ENCODE results near the gene DCDC2C.

The DCDC2C gene

DNA sequence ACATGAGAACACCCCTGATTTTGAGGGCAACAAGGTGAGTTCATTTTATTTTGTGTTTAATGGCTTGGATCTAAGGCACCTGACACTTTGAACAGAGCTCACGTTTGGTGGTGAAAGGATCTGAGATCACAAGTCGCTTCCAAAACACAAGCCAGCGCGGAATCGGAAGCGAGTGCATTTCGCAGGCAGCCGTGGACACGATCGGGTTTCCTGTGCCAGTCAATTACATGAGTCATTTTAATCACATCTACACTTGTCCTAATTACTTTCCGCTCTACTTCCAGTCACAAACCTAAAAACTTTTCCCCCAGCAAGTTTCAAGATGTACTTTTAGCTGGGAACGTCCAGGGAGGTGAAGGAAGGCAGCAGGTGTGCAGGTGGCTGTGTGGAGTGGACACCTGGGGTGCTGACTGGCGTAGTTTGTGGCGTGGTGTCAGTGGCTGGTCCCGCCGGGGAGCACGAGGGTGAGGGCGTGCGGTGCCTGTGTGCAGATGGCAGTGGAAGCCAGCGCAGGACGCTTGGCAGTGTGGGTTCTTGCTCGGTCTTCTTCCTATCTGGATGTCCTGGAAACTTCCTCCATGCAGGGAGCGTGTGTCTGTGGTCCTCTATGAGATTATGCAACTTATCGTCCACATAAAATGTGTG is 75.6 kb downstream of the DCDC2C start:
- Histone ChIP-seq H3K9me3 (ENCODE audit: insufficient read depth, low read length, severe bottlenecking) (peaks cover 19% of the 10 kb centered on the region), H3K27ac (ENCODE audit: low read length) (no peak overlapping the region), H3K4me3 (ENCODE audit: low read depth in 1 of 2, low read length in 2 of 2) (no peak overlapping the region), H3K4me1 (ENCODE audit: insufficient read depth, low read length) (peaks cover 4% of the 10 kb centered on the region; the same call in 1 of the 2 replicates), H2AFZ (ENCODE audit: low read depth, low read length) (no peak overlapping the region), H4K20me1 (ENCODE audit: insufficient read depth, low read length) (no peaks in the 10 kb centered on the region), H3K4me2 (ENCODE audit: insufficient read depth, low read length) (no peak overlapping the region), H3K27me3 (ENCODE audit: insufficient read depth, low read length, poor library complexity) (no peaks in the 10 kb centered on the region), H3K9ac (ENCODE audit: low read depth, low read length) (no peak overlapping the region), H3K79me2 (ENCODE audit: insufficient read depth, low read length) (no peaks in the 10 kb centered on the region), H3K36me3 (ENCODE audit: insufficient read depth, low read length) (no peaks in the 10 kb centered on the region)
- DNase-seq (no peak), ATAC-seq (ENCODE audit: insufficient read depth, low read depth) (no peak)
- TF ChIP-seq EZH2 (IDR thresholded peaks at IDR 0.05; ENCODE audit: borderline replicate concordance, low read depth, low read length, severe bottlenecking) = no peak
- TF ChIP-seq, protein P1, sequence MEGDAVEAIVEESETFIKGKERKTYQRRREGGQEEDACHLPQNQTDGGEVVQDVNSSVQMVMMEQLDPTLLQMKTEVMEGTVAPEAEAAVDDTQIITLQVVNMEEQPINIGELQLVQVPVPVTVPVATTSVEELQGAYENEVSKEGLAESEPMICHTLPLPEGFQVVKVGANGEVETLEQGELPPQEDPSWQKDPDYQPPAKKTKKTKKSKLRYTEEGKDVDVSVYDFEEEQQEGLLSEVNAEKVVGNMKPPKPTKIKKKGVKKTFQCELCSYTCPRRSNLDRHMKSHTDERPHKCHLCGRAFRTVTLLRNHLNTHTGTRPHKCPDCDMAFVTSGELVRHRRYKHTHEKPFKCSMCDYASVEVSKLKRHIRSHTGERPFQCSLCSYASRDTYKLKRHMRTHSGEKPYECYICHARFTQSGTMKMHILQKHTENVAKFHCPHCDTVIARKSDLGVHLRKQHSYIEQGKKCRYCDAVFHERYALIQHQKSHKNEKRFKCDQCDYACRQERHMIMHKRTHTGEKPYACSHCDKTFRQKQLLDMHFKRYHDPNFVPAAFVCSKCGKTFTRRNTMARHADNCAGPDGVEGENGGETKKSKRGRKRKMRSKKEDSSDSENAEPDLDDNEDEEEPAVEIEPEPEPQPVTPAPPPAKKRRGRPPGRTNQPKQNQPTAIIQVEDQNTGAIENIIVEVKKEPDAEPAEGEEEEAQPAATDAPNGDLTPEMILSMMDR (IDR thresholded peaks at IDR 0.05; ENCODE audit: borderline replicate concordance, extremely low read depth, low read length, poor library complexity, severe bottlenecking) = no peak

DNA sequence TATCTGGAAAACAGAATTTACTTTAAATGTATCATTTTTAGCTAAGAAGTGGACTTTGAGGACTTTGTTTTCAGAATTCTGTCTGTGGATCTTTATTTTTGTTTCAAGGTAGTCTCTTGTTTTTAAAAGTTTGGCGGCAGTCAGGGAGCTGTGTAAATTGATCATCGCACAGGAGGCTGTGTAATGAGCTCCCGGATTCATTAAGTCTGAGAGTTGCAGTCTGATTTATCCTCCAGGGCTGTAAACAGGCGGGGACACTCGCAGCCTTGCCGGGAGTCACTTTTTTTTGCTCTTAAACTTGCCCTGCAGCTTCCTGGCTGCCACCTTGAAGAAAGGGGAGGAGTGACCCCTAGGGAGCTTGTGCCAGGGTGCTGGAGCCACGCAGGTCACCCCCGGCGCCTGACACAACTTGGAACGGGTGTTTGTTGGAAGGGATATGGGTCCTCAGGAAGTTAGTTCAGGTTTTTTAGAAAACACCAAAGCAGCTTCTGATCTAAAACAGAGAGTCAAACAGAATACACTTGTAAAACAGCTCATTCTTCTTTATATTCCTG is 76.2 kb downstream of the DCDC2C start:
- H3K79me2 ChIP-seq (ENCODE audit: insufficient read depth, low read length) = no peaks in the 10 kb centered on the region
- H3K4me1 ChIP-seq (ENCODE audit: insufficient read depth, low read length) = peaks cover 4% of the 10 kb centered on the region; the same call in 1 of the 2 replicates
- H2AFZ ChIP-seq (ENCODE audit: low read depth, low read length) = no peak overlapping the region
- no peak overlapping the region for H3K4me3 ChIP-seq (ENCODE audit: low read depth in 1 of 2, low read length in 2 of 2)
- TF ChIP-seq EZH2 (IDR thresholded peaks at IDR 0.05; ENCODE audit: borderline replicate concordance, low read depth, low read length, severe bottlenecking) = no peak
- TF ChIP-seq, protein P1 (IDR thresholded peaks at IDR 0.05; ENCODE audit: borderline replicate concordance, extremely low read depth, low read length, poor library complexity, severe bottlenecking) = no peak
- H3K27me3 ChIP-seq (ENCODE audit: insufficient read depth, low read length, poor library complexity) = no peaks in the 10 kb centered on the region
- H3K9ac ChIP-seq (ENCODE audit: low read depth, low read length) = no peak overlapping the region
- H3K9me3 ChIP-seq (ENCODE audit: insufficient read depth, low read length, severe bottlenecking) = peaks cover 14% of the 10 kb centered on the region
- H3K4me2 ChIP-seq (ENCODE audit: insufficient read depth, low read length) = no peak overlapping the region
- DNase-seq (no peak), ATAC-seq (ENCODE audit: insufficient read depth, low read depth) (no peak)
- H4K20me1 ChIP-seq (ENCODE audit: insufficient read depth, low read length) = no peaks in the 10 kb centered on the region
- no peaks in the 10 kb centered on the region for H3K36me3 ChIP-seq (ENCODE audit: insufficient read depth, low read length)
- no peak overlapping the region for H3K27ac ChIP-seq (ENCODE audit: low read length)

DNA sequence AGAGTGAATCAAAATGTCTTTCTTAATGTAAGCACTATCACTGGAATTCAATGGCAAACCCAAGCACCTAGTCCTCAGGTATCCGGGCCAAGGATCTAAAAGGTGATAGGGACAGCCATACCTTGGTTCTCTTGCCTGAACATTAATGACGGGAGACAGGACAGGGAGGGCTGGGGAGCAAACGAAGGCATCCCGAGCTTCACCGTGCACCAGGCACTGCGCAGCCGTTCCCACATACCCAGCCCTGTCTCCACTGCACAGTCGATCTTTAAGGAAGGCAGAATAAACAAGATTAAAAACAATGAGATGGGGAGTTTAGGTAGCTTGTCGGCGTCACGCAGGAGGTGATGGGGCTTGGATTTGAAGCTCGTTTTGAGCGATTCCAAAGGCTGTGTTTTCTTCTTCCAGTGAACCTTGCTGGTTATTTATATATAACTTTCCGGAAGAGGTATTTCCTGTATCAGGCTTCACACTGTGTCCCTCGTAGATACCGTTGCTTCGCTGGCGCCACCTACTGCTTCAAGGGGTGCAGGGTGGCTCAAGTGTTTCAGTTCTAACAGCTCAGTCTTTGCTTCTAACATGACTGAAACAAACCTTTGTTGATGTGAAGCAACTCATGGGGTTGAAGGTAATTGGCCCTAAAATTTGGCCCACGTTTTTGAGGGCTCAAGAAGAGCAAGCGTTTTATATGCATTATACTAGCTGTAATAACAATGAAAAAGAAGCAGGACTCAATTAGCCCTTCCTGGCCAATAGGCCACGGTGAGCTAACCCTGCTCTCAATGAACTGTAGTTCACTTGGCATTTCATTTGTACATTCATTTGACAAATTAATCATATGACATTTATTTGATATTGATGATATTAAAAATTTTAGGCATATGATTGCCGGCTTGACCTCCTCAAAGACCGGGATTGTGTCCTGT is 77.4 kb downstream of the DCDC2C start:
- H3K27ac ChIP-seq (ENCODE audit: low read length) = no peak overlapping the region
- peaks cover 11% of the 10 kb centered on the region for H3K9me3 ChIP-seq (ENCODE audit: insufficient read depth, low read length, severe bottlenecking)
- H3K4me3 ChIP-seq (ENCODE audit: low read depth in 1 of 2, low read length in 2 of 2) = no peak overlapping the region
- peak overlapping the region; percentile 15; the same call in 1 of the 2 replicates for H2AFZ ChIP-seq (ENCODE audit: low read depth, low read length)
- no peak overlapping the region for H3K9ac ChIP-seq (ENCODE audit: low read depth, low read length)
- DNase-seq (peak; percentile 55), ATAC-seq (ENCODE audit: insufficient read depth, low read depth) (peak; percentile 81)
- no peaks in the 10 kb centered on the region for H3K36me3 ChIP-seq (ENCODE audit: insufficient read depth, low read length)
- TF ChIP-seq EZH2 (IDR thresholded peaks at IDR 0.05; ENCODE audit: borderline replicate concordance, low read depth, low read length, severe bottlenecking) = no peak
- TF ChIP-seq, protein P1 (IDR thresholded peaks at IDR 0.05; ENCODE audit: borderline replicate concordance, extremely low read depth, low read length, poor library complexity, severe bottlenecking) = peak; percentile 78
- no peaks in the 10 kb centered on the region for H3K79me2 ChIP-seq (ENCODE audit: insufficient read depth, low read length)
- no peaks in the 10 kb centered on the region for H3K27me3 ChIP-seq (ENCODE audit: insufficient read depth, low read length, poor library complexity)
- peaks cover 4% of the 10 kb centered on the region; the same call in 1 of the 2 replicates for H3K4me1 ChIP-seq (ENCODE audit: insufficient read depth, low read length)
- no peak overlapping the region for H3K4me2 ChIP-seq (ENCODE audit: insufficient read depth, low read length)
- H4K20me1 ChIP-seq (ENCODE audit: insufficient read depth, low read length) = no peaks in the 10 kb centered on the region
